Progenitor cell of endocrine pancreas (in vitro differentiated cells): ENCODE results near the gene RBPMS2. TPM values are rescaled to one million over a fixed set of nuclear protein-coding genes. Genes with fewer than 3 reads are reported as not detected.

Experiments
- DNase-seq: peaks from one replicate; pipeline ENCODE4 v3.0.0; 2021; ENCODE audit warnings: low spot score; ENCODE audit not compliant: unreplicated experiment
- H3K27ac Mint-ChIP-seq: 2 replicates; pipeline ENCODE4 v1.8.0; 2021; ENCODE audit warnings: mild to moderate bottlenecking, moderate library complexity, mixed read lengths
- H3K27me3 Mint-ChIP-seq: 2 replicates; pipeline ENCODE4 v1.8.0; 2021; ENCODE audit warnings: mixed read lengths
- H3K36me3 Mint-ChIP-seq: 2 replicates; pipeline ENCODE4 v1.8.0; 2022; ENCODE audit warnings: mixed read lengths; ENCODE audit not compliant: insufficient read depth
- H3K4me1 Mint-ChIP-seq: 2 replicates; pipeline ENCODE4 v1.8.0; 2021; ENCODE audit warnings: low read depth, mixed read lengths
- H3K4me3 Mint-ChIP-seq: 2 replicates; pipeline ENCODE4 v1.8.0; 2021; ENCODE audit warnings: low read depth, mild to moderate bottlenecking, moderate library complexity, mixed read lengths
- H3K9me3 Mint-ChIP-seq: 2 replicates; pipeline ENCODE4 v1.8.0; 2021; ENCODE audit warnings: low read depth, mixed read lengths
- CTCF ChIP-seq: fragments of 200-600 bp; sonication (generic); IDR thresholded peaks from one replicate; pipeline ENCODE4 v1.5.0; 2021; ENCODE audit warnings: antibody characterized with exemption, mild to moderate bottlenecking; ENCODE audit not compliant: unreplicated experiment
- total RNA-seq: library from RNA; stranded (reverse); gene quantifications from 2 replicates; pipeline ENCODE4 v1.2.1, GENCODE V29; 2021

Gene RBPMS2
- total RNA-seq, 1 donor from 2014 or later, result 39.8 TPM

DNA sequence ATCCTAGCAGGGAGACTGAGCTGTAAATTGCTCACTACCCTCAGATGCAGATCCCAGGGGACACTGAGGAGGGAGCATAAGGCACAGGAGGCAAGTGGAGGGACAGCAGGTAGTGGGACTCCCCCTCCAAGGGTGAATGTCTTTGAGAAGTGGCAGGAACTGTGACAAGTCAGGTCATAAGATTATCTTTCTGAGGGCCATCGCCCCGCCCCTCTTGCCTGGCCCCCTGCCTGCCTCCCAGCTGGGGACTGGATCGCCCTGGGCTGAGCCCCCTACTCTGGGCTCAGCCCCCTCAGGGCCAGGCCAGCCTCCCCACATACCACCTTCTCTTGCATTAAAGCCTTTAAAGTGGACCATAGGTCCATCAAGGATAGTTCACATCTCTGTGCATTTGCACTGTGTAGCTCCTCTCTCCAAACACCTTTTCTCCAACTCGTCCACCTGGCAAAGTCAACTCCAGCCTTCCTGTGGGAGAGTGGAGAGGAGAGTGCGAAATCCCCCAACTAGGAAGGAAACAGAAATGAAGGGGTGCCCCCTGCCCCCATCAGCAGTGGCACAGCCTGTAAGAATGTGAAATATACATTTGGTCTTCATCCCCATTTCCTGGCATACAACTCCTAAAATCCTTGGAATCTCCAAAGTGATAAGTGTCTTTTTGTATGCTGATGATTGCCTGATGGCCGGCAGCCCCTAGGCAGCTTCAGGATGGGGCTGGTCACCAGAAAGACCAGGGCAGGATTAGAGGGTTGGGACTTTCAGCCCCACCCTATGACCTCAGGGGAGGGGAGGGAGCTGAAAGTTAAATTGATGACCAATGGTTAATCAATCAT, 35.3 kb upstream of the RBPMS2 start:
- no peak overlapping the region for H3K27ac Mint-ChIP-seq
- TF ChIP-seq CTCF, result no peak
- H3K27me3 Mint-ChIP-seq, result peaks cover 12% of the 10 kb centered on the region
- no peak for DNase-seq
- H3K36me3 Mint-ChIP-seq, result no peaks in the 10 kb centered on the region
- peaks cover 4% of the 10 kb centered on the region for H3K4me1 Mint-ChIP-seq
- no peak overlapping the region for H3K4me3 Mint-ChIP-seq
- no peaks in the 10 kb centered on the region for H3K9me3 Mint-ChIP-seq

DNA sequence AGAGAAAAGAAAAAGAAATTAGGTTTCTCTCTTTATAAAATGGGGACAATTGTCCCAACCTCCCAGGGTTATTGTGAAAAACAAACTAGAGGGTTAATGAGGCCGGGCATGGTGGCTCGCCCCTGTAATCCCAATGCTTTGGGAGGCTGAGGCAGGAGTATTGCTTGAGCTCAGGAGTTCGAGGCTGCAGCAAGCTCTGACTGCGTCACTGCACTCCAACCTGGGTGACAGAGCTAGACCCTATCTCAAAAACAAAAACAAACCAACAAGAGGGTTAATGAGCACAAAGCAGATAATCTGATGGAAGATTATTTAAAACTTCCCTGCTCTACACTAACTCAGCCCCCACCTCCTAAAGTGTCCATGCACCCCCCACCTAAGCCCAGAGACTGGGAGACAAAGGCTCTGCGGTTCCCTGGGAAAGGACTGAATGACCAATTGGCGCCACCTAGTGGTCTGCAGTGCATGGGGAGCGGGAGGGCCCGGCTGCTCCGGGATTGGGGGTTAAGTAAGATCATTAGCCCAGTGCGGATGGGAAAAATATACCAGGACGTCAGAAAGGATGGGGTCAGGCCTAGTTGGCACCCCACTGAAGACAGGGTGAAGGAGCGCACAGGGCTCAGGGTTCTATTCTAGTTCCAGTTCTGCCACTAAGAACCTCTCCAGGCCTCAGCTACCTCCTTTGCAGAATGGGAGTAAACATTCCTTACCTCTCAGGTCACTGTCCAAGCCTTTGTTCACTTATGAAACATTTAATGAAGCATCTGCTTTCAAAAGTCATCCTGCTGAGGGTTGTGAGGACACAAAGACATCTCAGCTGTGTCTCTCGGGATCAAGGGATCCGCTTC, 34.5 kb upstream of the RBPMS2 start:
- Mint-ChIP-seq H3K4me3 (no peak overlapping the region), H3K27ac (no peak overlapping the region), H3K4me1 (peaks cover 4% of the 10 kb centered on the region), H3K9me3 (no peaks in the 10 kb centered on the region), H3K36me3 (no peaks in the 10 kb centered on the region), H3K27me3 (peaks cover 12% of the 10 kb centered on the region)
- DNase-seq, result peak; percentile 76
- TF ChIP-seq CTCF, result peak; percentile 89

- Mint-ChIP-seq H3K36me3 (no peaks in the 10 kb centered on the region), H3K9me3 (no peaks in the 10 kb centered on the region), H3K27me3 (peaks cover 12% of the 10 kb centered on the region), H3K4me1 (peaks cover 4% of the 10 kb centered on the region), H3K27ac (no peak overlapping the region), H3K4me3 (no peak overlapping the region)
- no peak for TF ChIP-seq CTCF
- DNase-seq, result no peak
Measured at GRCh38 chr15:64808785-64809453, 33.5 kb upstream of the RBPMS2 start.

GRCh38 chr15:64807751-64808222, 32.4 kb upstream of the RBPMS2 start:
- DNase-seq, result no peak
- no peak for TF ChIP-seq CTCF
- Mint-ChIP-seq H3K36me3 (no peaks in the 10 kb centered on the region), H3K9me3 (no peaks in the 10 kb centered on the region), H3K27me3 (peaks cover 12% of the 10 kb centered on the region), H3K4me3 (no peak overlapping the region), H3K4me1 (peaks cover 4% of the 10 kb centered on the region), H3K27ac (no peak overlapping the region)
